GM12878 (cell line): ENCODE results near the gene TEAD4. TPM values are rescaled to one million over a fixed set of nuclear protein-coding genes. Genes with fewer than 3 reads are reported as not detected.

Experiments
- ATAC-seq: fragments of 200-7000 bp; cut with Tn5 transposase; 3 replicates; pipeline ENCODE4 v1.9.1; 2020; ENCODE audit warnings: mild to moderate bottlenecking, moderate library complexity
- BruUV-seq: library from RNA; stranded (reverse); fragments of 400-500 nt; replicated peaks from 2 replicates; lab custom pipeline; 2021; lab: Mats Ljungman, UMichigan
- CTCF ChIA-PET: fragments of 300-600 bp; sonication (Branson Sonifier 250); formaldehyde crosslinking; extraction: SDS; loops from one replicate; lab custom pipeline; 2021; ENCODE audit warnings: inconsistent platforms; lab: Yijun Ruan, JAX
- POLR2A ChIA-PET: fragments of 350-600 bp; formaldehyde crosslinking; extraction: SDS; loops from one replicate; lab custom pipeline; 2021; ENCODE audit warnings: inconsistent platforms; lab: Charles Lee
- RAD21 ChIA-PET: fragments of 300-600 bp; sonication (Branson Sonifier 250); formaldehyde crosslinking; loops from one replicate; lab custom pipeline; 2023; ENCODE audit warnings: antibody characterized with exemption; ENCODE audit not compliant: unreplicated experiment; lab: Charles Lee
- SMC1A ChIA-PET: fragments of 300-600 bp; sonication (Branson Sonifier 250); formaldehyde crosslinking; loops from one replicate; lab custom pipeline; 2023; ENCODE audit not compliant: unreplicated experiment, uncharacterized antibody; lab: Charles Lee
- DNase-seq: peaks from one replicate; pipeline ENCODE4 v3.0.0-alpha.2; 2011; ENCODE audit warnings: low read depth, low spot score
- FAIRE-seq: peaks from 3 replicates; lab custom pipeline; 2011; peaks lifted over from hg19 to GRCh38; lab: Jason Lieb, UNC
- H2AFZ ChIP-seq: 2 replicates; pipeline ENCODE4 v1.6.0; 2011; ENCODE audit warnings: low read depth, low read length, control low read depth; ENCODE audit not compliant: control insufficient read depth
- H3K27ac ChIP-seq: 2 replicates; pipeline ENCODE4 v1.5.1; 2011; ENCODE audit warnings: control low read depth; ENCODE audit not compliant: control insufficient read depth, insufficient read depth
- H3K27me3 ChIP-seq, 2 experiments: replicated peaks in 1 of 2; 2 replicates each; pipeline versions ENCODE4 v1.6.0 to v1.6.1; 2011; ENCODE audit warnings: low read length in 1 of 2; ENCODE audit not compliant: control insufficient read depth in 2 of 2, insufficient read depth in 2 of 2
- H3K36me3 ChIP-seq, 2 experiments: 2 replicates each; pipeline ENCODE4 v1.5.1; 2011; ENCODE audit warnings: low read length in 1 of 2; ENCODE audit not compliant: control insufficient read depth in 2 of 2, insufficient read depth in 2 of 2
- H3K4me1 ChIP-seq: 2 replicates; pipeline ENCODE4 v1.6.1; 2011; ENCODE audit warnings: mild to moderate bottlenecking, low read length, moderate library complexity, mixed read lengths; ENCODE audit not compliant: control insufficient read depth, insufficient read depth
- H3K4me2 ChIP-seq: 2 replicates; pipeline ENCODE4 v1.6.0; 2011; ENCODE audit warnings: control low read depth; ENCODE audit not compliant: control insufficient read depth, insufficient read depth
- H3K4me3 ChIP-seq: fragments of 200-600 bp; sonication (generic); 2 replicates; pipeline ENCODE4 v1.5.1; 2016
- H3K79me2 ChIP-seq: 2 replicates; pipeline ENCODE4 v1.6.0; 2011; ENCODE audit warnings: low read length; ENCODE audit not compliant: control insufficient read depth, insufficient read depth
- H3K9ac ChIP-seq: 2 replicates; pipeline ENCODE4 v1.8.0; 2011; ENCODE audit warnings: low read length, control low read depth, mixed read lengths; ENCODE audit not compliant: control insufficient read depth, insufficient read depth
- H3K9me3 ChIP-seq: replicated peaks from 3 replicates; pipeline ENCODE4 v1.5.1; 2011; ENCODE audit warnings: mild to moderate bottlenecking, low read length; ENCODE audit not compliant: control insufficient read depth, insufficient read depth
- H4K20me1 ChIP-seq: 2 replicates; pipeline ENCODE4 v1.6.0; 2011; ENCODE audit not compliant: control insufficient read depth, insufficient read depth
- BHLHE40 ChIP-seq, 2 experiments: fragments of 450-650 bp in 1 of 2; IDR thresholded peaks; 2 replicates each; pipeline ENCODE4 v1.6.1; 2011 to 2017; ENCODE audit warnings: low read depth in 2 of 2, borderline replicate concordance in 1 of 2, improper control_type of control experiment in 1 of 2, low read length in 1 of 2, mild to moderate bottlenecking in 1 of 2
- CHD2 ChIP-seq: IDR thresholded peaks from 2 replicates; pipeline ENCODE4 v1.6.1; 2011; ENCODE audit warnings: low read depth, low read length, improper control_type of control experiment, borderline replicate concordance
- MEF2A ChIP-seq: IDR thresholded peaks from 2 replicates; pipeline ENCODE4 v1.6.1; 2011; ENCODE audit warnings: low read depth, mild to moderate bottlenecking, low read length, moderate library complexity; ENCODE audit not compliant: insufficient read depth
- REST ChIP-seq: IDR thresholded peaks from 2 replicates; pipeline ENCODE4 v1.6.1; 2012; ENCODE audit warnings: mild to moderate bottlenecking, low read depth, low read length
- SUPT20H ChIP-seq: IDR thresholded peaks from 2 replicates; pipeline ENCODE4 v1.6.1; 2011; ENCODE audit warnings: low read depth, mild to moderate bottlenecking, low read length, moderate library complexity, borderline replicate concordance; ENCODE audit not compliant: control insufficient read depth
- WGBS: methylation state at CpG from one replicate; pipeline ENCODE4 v1.1.6; 2016; ENCODE audit warnings: low lambda C conversion rate; ENCODE audit not compliant: insufficient replicate concordance, insufficient coverage; ENCODE audit errors: missing lambda C conversion rate; 5-methylcytosine and 5-hydroxymethylcytosine counted together
- in situ Hi-C: fragments of 300-500 bp; cut with MboI; formaldehyde crosslinking; loops from 9 replicates; pipeline ENCODE4 v1.14.3; 2018; ENCODE audit warnings: mixed read lengths
- intact Hi-C: fragments of 100-400 bp; cut with micrococcal nuclease; formaldehyde crosslinking; loops from one replicate; pipeline ENCODE4 v1.14.2; 2022; ENCODE audit not compliant: unreplicated experiment
- polyA plus RNA-seq, 11 experiments: library from polyadenylated mRNA; depleted of rRNA in 4 of 11; unstranded in 6 of 11; stranded (reverse) in 5 of 11; fragments of >200 nt; fragmentation: Nextera tagmentation in 4 of 11; fragmentation: Illumina TruSeq in 1 of 11; extraction: Ambion mirVana in 4 of 11; extraction: Trizol in 1 of 11; gene quantifications; 1 replicate in 1 of 11; 2 replicates in 10 of 11; pipeline versions ENCODE4 v1.2.1 to v1.2.3, GENCODE V29; 2011 to 2016; ENCODE audit warnings: inconsistent platforms in 2 of 11, missing spikeins in 2 of 11, low read depth in 1 of 11
- total RNA-seq, 4 experiments: library from RNA; depleted of rRNA in 3 of 4; stranded (reverse); fragments of >200 nt in 3 of 4; fragmentation: Illumina TruSeq in 1 of 4; extraction: Trizol in 1 of 4; gene quantifications; 2 replicates each; pipeline versions ENCODE4 v1.2.1 to v1.2.3, GENCODE V29; 2013 to 2021

TEAD4 gene
- total and polyA plus RNA-seq, 10 of the 15 experiments (the other 5 are each of a cell fraction or from before 2014, with no cell fraction given), result 0.04 to 0.68 (median 0.31) TPM; not detected in 4

GRCh38 chr12:3046441-3047200, 87.4 kb downstream of the TEAD4 start:
- DNase-seq, result no peak
- H3K36me3 ChIP-seq, result no peaks in the 10 kb centered on the region
- TF ChIP-seq CHD2, result no peak
- TF ChIP-seq BHLHE40 (IDR thresholded peaks at IDR 0.05; ENCODE audit: borderline replicate concordance in 1 of 2, low read depth in 2 of 2, low read length in 1 of 2), result no peak
- TF ChIP-seq, all 136 proteins: peak for 0
- SMC1A ChIA-PET, result no interaction called here
- FAIRE-seq (no peak), ATAC-seq (no peak)
- 44% methylated on average over 17 of the region's 17 CpGs for whole genome bisulfite sequencing
- CTCF ChIA-PET, result no interaction called here
- Histone ChIP-seq H3K4me3 (no peak overlapping the region), H3K9ac (no peak overlapping the region), H3K27ac (no peak overlapping the region), H3K9me3 (no peaks in the 10 kb centered on the region), H3K79me2 (no peaks in the 10 kb centered on the region), H3K4me1 (no peaks in the 10 kb centered on the region), H4K20me1 (no peaks in the 10 kb centered on the region), H2AFZ (no peak overlapping the region), H3K4me2 (no peak overlapping the region), H3K27me3 (peaks cover 0 to 2% of the 10 kb centered on the region in 2 experiments; a peak in 1 of 4 replicates)
- POLR2A ChIA-PET, result no interaction called here
- in situ Hi-C loops (no loop called here), intact Hi-C loops (no loop called here)
- RAD21 ChIA-PET, result no interaction called here
- no TSS peak for BruUV-seq

- Histone ChIP-seq H3K9ac (no peak overlapping the region), H3K27me3 (peaks cover 0 to 2% of the 10 kb centered on the region in 2 experiments; a peak in 1 of 4 replicates), H3K27ac (no peak overlapping the region), H3K36me3 (no peaks in the 10 kb centered on the region), H3K79me2 (no peaks in the 10 kb centered on the region), H3K4me3 (no peak overlapping the region), H3K9me3 (no peaks in the 10 kb centered on the region), H3K4me2 (no peak overlapping the region), H3K4me1 (no peaks in the 10 kb centered on the region), H2AFZ (no peak overlapping the region), H4K20me1 (no peaks in the 10 kb centered on the region)
- intact Hi-C loops, result no loop called here
- FAIRE-seq, result no peak
- 31% methylated on average over 8 of the region's 8 CpGs for WGBS
- ChIA-PET SMC1A (no interaction called here), CTCF (no interaction called here), POLR2A (no interaction called here), RAD21 (no interaction called here)
- in situ Hi-C loops, result no loop called here
- no peak for DNase-seq
- TF ChIP-seq MEF2A (no peak), REST (no peak), SUPT20H (no peak)
- BruUV-seq, result no TSS peak
- ATAC-seq, result no peak
These were observed 88.8 kb downstream of the TEAD4 start for GRCh38 chr12:3047961-3048360.
